Parathyroid adenoma (tissue), 2 donors: Measurements from ENCODE around the gene CYTH4.

Source experiments
- H2AFZ ChIP-seq: fragments of 300-600 bp; sonication (generic); one replicate; pipeline ENCODE4 v1.7.0; 2017; ENCODE audit warnings: antibody characterized with exemption, mild to moderate bottlenecking
- H3K27ac ChIP-seq: fragments of 300-600 bp; sonication (generic); one replicate; pipeline ENCODE4 v1.7.0; 2017
- H3K27me3 ChIP-seq: fragments of 300-600 bp; sonication (generic); one replicate; pipeline ENCODE4 v1.7.0; 2017; ENCODE audit warnings: low read length; ENCODE audit not compliant: control insufficient read depth, insufficient read depth
- H3K36me3 ChIP-seq: fragments of 300-600 bp; sonication (generic); one replicate; pipeline ENCODE4 v1.7.0; 2017; ENCODE audit warnings: low read length; ENCODE audit not compliant: control insufficient read depth, insufficient read depth
- H3K4me1 ChIP-seq: fragments of 300-600 bp; sonication (generic); one replicate; pipeline ENCODE4 v1.7.0; 2017; ENCODE audit warnings: control low read depth
- H3K4me2 ChIP-seq: fragments of 300-600 bp; sonication (generic); one replicate; pipeline ENCODE4 v1.7.0; 2017; ENCODE audit warnings: low read length
- H3K4me3 ChIP-seq: fragments of 300-600 bp; sonication (generic); one replicate; pipeline ENCODE4 v1.7.0; 2017; ENCODE audit warnings: low read depth, low read length
- H3K79me2 ChIP-seq: fragments of 300-600 bp; sonication (generic); one replicate; pipeline ENCODE4 v1.7.0; 2017; ENCODE audit warnings: control low read depth
- H3K9ac ChIP-seq: fragments of 300-600 bp; sonication (generic); one replicate; pipeline ENCODE4 v1.7.0; 2017; ENCODE audit warnings: mild to moderate bottlenecking
- H3K9me3 ChIP-seq: fragments of 300-600 bp; sonication (generic); one replicate; pipeline ENCODE4 v1.7.0; 2017; ENCODE audit warnings: low read length; ENCODE audit not compliant: control insufficient read depth
- CTCF ChIP-seq: fragments of 300-600 bp; sonication (generic); IDR thresholded peaks from one replicate; pipeline ENCODE4 v1.7.0; 2017; ENCODE audit warnings: antibody characterized with exemption, mild to moderate bottlenecking
- donor health status: primary hyperparathyroidism.

Gene CYTH4

GRCh38 chr22:37285937-37286336, 3.6 kb downstream of the CYTH4 start:
- Histone ChIP-seq H3K9ac (no peak overlapping the region), H2AFZ (no peak overlapping the region), H3K4me3 (no peak overlapping the region), H3K4me2 (no peak overlapping the region), H3K79me2 (no peaks in the 10 kb centered on the region), H3K27ac (no peak overlapping the region), H3K9me3 (no peaks in the 10 kb centered on the region), H3K4me1 (no peaks in the 10 kb centered on the region), H3K27me3 (no peaks in the 10 kb centered on the region), H3K36me3 (no peaks in the 10 kb centered on the region)
- no peak for TF ChIP-seq CTCF

GRCh38 chr22:37287550-37287951, 5.2 kb downstream of the CYTH4 start:
- no peaks in the 10 kb centered on the region for H3K4me1 ChIP-seq
- no peak overlapping the region for H3K4me2 ChIP-seq
- TF ChIP-seq CTCF, result no peak
- no peaks in the 10 kb centered on the region for H3K9me3 ChIP-seq
- H3K27ac ChIP-seq, result no peak overlapping the region
- no peak overlapping the region for H3K9ac ChIP-seq
- no peak overlapping the region for H3K4me3 ChIP-seq
- no peaks in the 10 kb centered on the region for H3K27me3 ChIP-seq
- H2AFZ ChIP-seq, result no peak overlapping the region
- no peaks in the 10 kb centered on the region for H3K36me3 ChIP-seq
- H3K79me2 ChIP-seq, result no peaks in the 10 kb centered on the region

- TF ChIP-seq CTCF, result no peak
- Histone ChIP-seq H3K4me3 (no peak overlapping the region), H3K4me1 (no peaks in the 10 kb centered on the region), H3K27ac (no peak overlapping the region), H3K9me3 (no peaks in the 10 kb centered on the region), H3K36me3 (no peaks in the 10 kb centered on the region), H2AFZ (no peak overlapping the region), H3K27me3 (no peaks in the 10 kb centered on the region), H3K79me2 (no peaks in the 10 kb centered on the region), H3K4me2 (no peak overlapping the region), H3K9ac (no peak overlapping the region)
Observed at GRCh38 chr22:37288521-37288920, 6.2 kb downstream of the CYTH4 start.

GRCh38 chr22:37289156-37289735, 6.9 kb downstream of the CYTH4 start:
- Histone ChIP-seq H3K27me3 (no peaks in the 10 kb centered on the region), H3K36me3 (no peaks in the 10 kb centered on the region), H3K9ac (no peak overlapping the region), H3K9me3 (no peaks in the 10 kb centered on the region), H3K4me1 (no peaks in the 10 kb centered on the region), H3K4me2 (no peak overlapping the region), H3K79me2 (no peaks in the 10 kb centered on the region), H3K4me3 (no peak overlapping the region), H2AFZ (no peak overlapping the region), H3K27ac (no peak overlapping the region)
- no peak for TF ChIP-seq CTCF

GRCh38 chr22:37290737-37291136, 8.4 kb downstream of the CYTH4 start:
- no peak overlapping the region for H3K27ac ChIP-seq
- H3K4me1 ChIP-seq, result no peaks in the 10 kb centered on the region
- H3K9me3 ChIP-seq, result no peaks in the 10 kb centered on the region
- no peaks in the 10 kb centered on the region for H3K79me2 ChIP-seq
- no peak overlapping the region for H3K4me2 ChIP-seq
- no peaks in the 10 kb centered on the region for H3K27me3 ChIP-seq
- no peaks in the 10 kb centered on the region for H3K36me3 ChIP-seq
- no peak overlapping the region for H2AFZ ChIP-seq
- H3K4me3 ChIP-seq, result no peak overlapping the region
- H3K9ac ChIP-seq, result no peak overlapping the region
- no peak for TF ChIP-seq CTCF
